Keratinocyte (primary cell): ENCODE measurements around the gene UBA52. TPM values are rescaled to one million over a fixed set of nuclear protein-coding genes. Genes with fewer than 3 reads are reported as not detected.

Experiments used
- DNase-seq: peaks from one replicate; pipeline ENCODE4 v3.0.0-alpha.2; 2011; ENCODE audit warnings: low read depth, missing footprints, low spot score
- FAIRE-seq: peaks from 2 replicates; lab custom pipeline; 2011; peaks lifted over from hg19 to GRCh38; lab: Jason Lieb, UNC
- H2AFZ ChIP-seq: 2 replicates; pipeline ENCODE4 v1.6.0; 2012; ENCODE audit warnings: low read length, control low read depth, inconsistent platforms; ENCODE audit not compliant: control insufficient read depth
- H3K27ac ChIP-seq: 2 replicates; pipeline ENCODE4 v1.5.1; 2011; ENCODE audit warnings: low read length; ENCODE audit not compliant: control insufficient read depth, insufficient read depth
- H3K27me3 ChIP-seq: 3 replicates; pipeline ENCODE4 v1.6.0; 2011; ENCODE audit warnings: low read length; ENCODE audit not compliant: control insufficient read depth, insufficient read depth; ENCODE audit errors: extremely low read depth
- H3K36me3 ChIP-seq, 2 experiments: 2 replicates in 1 of 2; 3 replicates in 1 of 2; pipeline ENCODE4 v1.5.1; 2011; ENCODE audit warnings: low read length in 2 of 2, mild to moderate bottlenecking in 1 of 2; ENCODE audit not compliant: control insufficient read depth in 2 of 2, insufficient read depth in 2 of 2; ENCODE audit errors: extremely low read depth in 1 of 2
- H3K4me1 ChIP-seq: 3 replicates; pipeline ENCODE4 v1.5.1; 2011; ENCODE audit warnings: low read length; ENCODE audit not compliant: control insufficient read depth, insufficient read depth; ENCODE audit errors: extremely low read depth
- H3K4me2 ChIP-seq: 3 replicates; pipeline ENCODE4 v1.6.0; 2011; ENCODE audit warnings: low read depth, low read length; ENCODE audit not compliant: control insufficient read depth, insufficient read depth; ENCODE audit errors: extremely low read depth
- H3K4me3 ChIP-seq, 3 experiments: fragments of 200-600 bp in 1 of 3; sonication (generic) in 1 of 3; 2 replicates in 2 of 3; 3 replicates in 1 of 3; pipeline ENCODE4 v1.5.1; 2011 to 2016; ENCODE audit warnings: low read length in 3 of 3, mild to moderate bottlenecking in 3 of 3, control low read depth in 2 of 3, inconsistent platforms in 1 of 3, low read depth in 1 of 3, mixed read lengths in 1 of 3, mixed run types in 1 of 3, moderate library complexity in 1 of 3; ENCODE audit not compliant: control insufficient read depth in 2 of 3, insufficient read depth in 2 of 3; ENCODE audit errors: extremely low read depth in 1 of 3
- H3K79me2 ChIP-seq: 2 replicates; pipeline ENCODE4 v1.6.0; 2012; ENCODE audit warnings: low read length; ENCODE audit not compliant: control insufficient read depth, insufficient read depth
- H3K9ac ChIP-seq: 3 replicates; pipeline ENCODE4 v1.6.0; 2011; ENCODE audit warnings: low read length; ENCODE audit not compliant: control insufficient read depth, insufficient read depth; ENCODE audit errors: extremely low read depth
- H3K9me1 ChIP-seq: 3 replicates; pipeline ENCODE4 v1.6.0; 2011; ENCODE audit warnings: low read length; ENCODE audit not compliant: control insufficient read depth, insufficient read depth; ENCODE audit errors: extremely low read depth
- H3K9me3 ChIP-seq: 2 replicates; pipeline ENCODE4 v1.5.1; 2012; ENCODE audit warnings: low read depth, low read length; ENCODE audit not compliant: control insufficient read depth
- H4K20me1 ChIP-seq: 3 replicates; pipeline ENCODE4 v1.6.0; 2011; ENCODE audit warnings: low read length; ENCODE audit not compliant: control insufficient read depth, insufficient read depth; ENCODE audit errors: extremely low read depth
- EZH2 ChIP-seq: IDR thresholded peaks from one replicate; pipeline ENCODE4 v1.6.1; 2012; ENCODE audit warnings: inconsistent platforms, mild to moderate bottlenecking, low read length, moderate library complexity
- dilution Hi-C: fragments of 300-500 bp; cut with MboI; formaldehyde crosslinking; loops from one replicate; pipeline ENCODE4 v1.7.0; 2020; ENCODE audit warnings: low sequenced_read_pairs; ENCODE audit not compliant: extremely low pct_ligation_motif_present
- polyA plus RNA-seq, 5 experiments: library from polyadenylated mRNA; depleted of rRNA in 3 of 5; stranded (reverse) in 3 of 5; stranded (forward) in 1 of 5; unstranded in 1 of 5; fragments of >200 nt; gene quantifications; 1 replicate in 1 of 5; 2 replicates in 3 of 5; 3 replicates in 1 of 5; pipeline versions ENCODE4 v1.2.1 to v1.2.3, GENCODE V29; 2011 to 2012; ENCODE audit warnings: missing spikeins in 2 of 5, low read depth in 1 of 5, low replicate concordance in 1 of 5
- TF ChIP-seq, protein P1 (sequence below), 3 experiments: IDR thresholded peaks in 1 of 3; conservative IDR thresholded peaks in 1 of 3; optimal IDR thresholded peaks in 1 of 3; 2 replicates in 2 of 3; 3 replicates in 1 of 3; pipeline versions ENCODE3 to v1.5.1; 2011; ENCODE audit warnings: low read length in 3 of 3, mild to moderate bottlenecking in 3 of 3, moderate library complexity in 2 of 3, control low read depth in 1 of 3, inconsistent platforms in 1 of 3; ENCODE audit not compliant: insufficient read depth in 2 of 3; ENCODE audit errors: extremely low read depth in 1 of 3

UBA52 gene
- polyA plus RNA-seq, 1 donor (not counting 4 experiments of a cell fraction or from before 2014, with no cell fraction given), result 1,376 TPM

DNA sequence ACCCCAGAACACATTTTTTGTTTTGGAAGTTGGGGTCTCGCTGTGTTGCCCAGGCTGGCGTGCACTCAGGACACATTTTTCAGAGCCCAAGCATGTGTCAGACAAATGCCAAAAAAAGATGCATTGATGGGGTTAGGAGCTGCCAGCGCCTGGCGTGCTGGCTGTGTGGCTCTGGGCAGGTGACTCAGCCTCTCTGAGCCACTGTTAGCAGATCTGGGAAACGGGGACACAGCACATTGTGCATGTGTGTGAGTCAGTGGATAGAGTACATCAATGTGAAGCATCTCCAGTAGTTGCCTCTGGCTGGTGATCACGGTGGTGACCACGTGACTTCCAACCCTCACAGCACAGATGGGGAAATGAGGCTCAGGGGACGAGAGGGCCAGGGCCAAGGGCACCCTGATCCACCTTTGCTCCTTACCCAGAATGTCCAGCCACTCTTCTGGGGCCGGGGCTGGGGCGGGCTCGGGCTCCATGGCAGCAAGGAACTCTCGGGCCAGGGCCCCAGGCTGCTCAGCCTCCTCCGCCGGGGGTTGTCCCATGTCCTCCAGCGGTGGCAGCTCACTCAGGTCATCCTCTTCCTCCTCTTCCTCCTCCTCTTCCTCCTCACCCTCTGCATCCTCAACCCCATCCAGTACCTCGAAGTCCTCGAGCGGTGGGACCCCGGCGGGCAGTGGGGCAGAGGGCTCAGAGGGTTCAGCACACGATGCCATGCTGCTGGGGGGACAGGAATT is 30.2 kb upstream of the UBA52 start:
- Histone ChIP-seq H3K27me3 (no peaks in the 10 kb centered on the region), H3K9me1 (no peaks in the 10 kb centered on the region), H2AFZ (no peak overlapping the region), H3K4me3 (no peak overlapping the region), H3K79me2 (peaks cover 13% of the 10 kb centered on the region), H4K20me1 (no peaks in the 10 kb centered on the region), H3K4me1 (peaks cover 11% of the 10 kb centered on the region), H3K9ac (no peak overlapping the region), H3K36me3 (peaks cover 22 to 31% of the 10 kb centered on the region in 2 experiments), H3K27ac (no peak overlapping the region), H3K4me2 (no peak overlapping the region), H3K9me3 (no peaks in the 10 kb centered on the region)
- TF ChIP-seq EZH2, result no peak
- TF ChIP-seq, protein P1, sequence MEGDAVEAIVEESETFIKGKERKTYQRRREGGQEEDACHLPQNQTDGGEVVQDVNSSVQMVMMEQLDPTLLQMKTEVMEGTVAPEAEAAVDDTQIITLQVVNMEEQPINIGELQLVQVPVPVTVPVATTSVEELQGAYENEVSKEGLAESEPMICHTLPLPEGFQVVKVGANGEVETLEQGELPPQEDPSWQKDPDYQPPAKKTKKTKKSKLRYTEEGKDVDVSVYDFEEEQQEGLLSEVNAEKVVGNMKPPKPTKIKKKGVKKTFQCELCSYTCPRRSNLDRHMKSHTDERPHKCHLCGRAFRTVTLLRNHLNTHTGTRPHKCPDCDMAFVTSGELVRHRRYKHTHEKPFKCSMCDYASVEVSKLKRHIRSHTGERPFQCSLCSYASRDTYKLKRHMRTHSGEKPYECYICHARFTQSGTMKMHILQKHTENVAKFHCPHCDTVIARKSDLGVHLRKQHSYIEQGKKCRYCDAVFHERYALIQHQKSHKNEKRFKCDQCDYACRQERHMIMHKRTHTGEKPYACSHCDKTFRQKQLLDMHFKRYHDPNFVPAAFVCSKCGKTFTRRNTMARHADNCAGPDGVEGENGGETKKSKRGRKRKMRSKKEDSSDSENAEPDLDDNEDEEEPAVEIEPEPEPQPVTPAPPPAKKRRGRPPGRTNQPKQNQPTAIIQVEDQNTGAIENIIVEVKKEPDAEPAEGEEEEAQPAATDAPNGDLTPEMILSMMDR (optimal IDR thresholded peaks at IDR 0.05 in 1 of 3, IDR thresholded peaks at IDR 0.05 in 1 of 3, conservative IDR thresholded peaks at IDR 0.05 in 1 of 3; ENCODE audit: extremely low read depth in 1 of 3, insufficient read depth in 2 of 3, low read length in 3 of 3), result no peak
- FAIRE-seq (no peak), DNase-seq (no peak)
- dilution Hi-C loops, result no loop called here

DNA sequence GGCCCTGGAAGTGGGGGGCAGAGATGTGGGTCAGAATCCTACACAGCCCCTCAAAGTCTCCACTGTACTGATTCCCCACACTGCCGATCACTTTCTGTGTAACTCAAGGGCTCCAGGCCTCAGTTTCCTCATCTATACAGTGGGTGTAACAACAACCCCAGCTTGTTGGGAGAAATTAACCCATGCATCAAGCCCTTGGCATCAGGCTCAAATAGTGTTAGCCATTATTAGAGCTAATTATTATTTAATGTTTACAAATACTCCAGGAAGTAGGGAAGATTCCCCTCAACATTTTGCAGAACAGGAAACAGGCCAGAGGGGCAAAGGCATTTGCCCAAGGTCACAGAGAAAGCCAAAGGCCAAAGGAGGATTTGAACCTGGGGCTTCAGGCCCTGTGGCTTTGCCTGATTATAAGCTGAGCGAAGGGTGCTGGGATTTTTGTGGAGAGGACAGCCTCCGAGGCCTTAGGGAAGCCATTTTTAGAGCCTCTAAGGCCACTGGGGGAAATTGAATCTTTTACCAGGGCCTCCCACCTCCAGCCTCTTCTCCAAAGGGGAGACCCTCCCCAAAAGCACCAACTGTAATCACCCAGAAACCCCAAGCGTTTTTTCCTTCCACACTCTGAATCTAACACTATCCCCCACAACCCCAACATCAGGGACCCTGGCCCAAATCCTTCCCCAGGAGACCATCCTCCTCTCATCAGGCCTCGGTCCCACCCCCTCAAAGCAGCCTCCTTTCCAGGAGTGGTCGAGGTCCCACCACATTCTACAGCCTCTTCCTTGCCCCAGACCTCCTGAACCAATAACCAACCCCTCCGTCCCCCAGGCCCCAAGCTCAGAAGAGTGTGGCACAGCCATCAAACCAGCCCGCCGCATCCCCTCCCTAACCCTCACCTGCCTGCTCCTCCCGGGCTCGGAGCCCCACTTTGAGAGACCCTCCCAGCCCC is 29.4 kb upstream of the UBA52 start:
- TF ChIP-seq, protein P1 (optimal IDR thresholded peaks at IDR 0.05 in 1 of 3, IDR thresholded peaks at IDR 0.05 in 1 of 3, conservative IDR thresholded peaks at IDR 0.05 in 1 of 3; ENCODE audit: extremely low read depth in 1 of 3, insufficient read depth in 2 of 3, low read length in 3 of 3), result no peak
- no peak for TF ChIP-seq EZH2
- peaks cover 15 to 23% of the 10 kb centered on the region in 2 experiments for H3K36me3 ChIP-seq
- H3K4me3 ChIP-seq, result peak overlapping the region; percentile 74 to 84 (median 79)
- no peaks in the 10 kb centered on the region for H3K9me1 ChIP-seq
- DNase-seq (no peak), FAIRE-seq (no peak)
- no peaks in the 10 kb centered on the region for H3K9me3 ChIP-seq
- peaks cover 13% of the 10 kb centered on the region for H3K79me2 ChIP-seq
- peak overlapping the region; percentile 22 for H2AFZ ChIP-seq
- dilution Hi-C loops, result no loop called here
- peak overlapping the region; percentile 98 for H3K4me2 ChIP-seq
- peak overlapping the region; percentile 80 for H3K9ac ChIP-seq
- H3K27ac ChIP-seq, result peak overlapping the region; percentile 52
- no peaks in the 10 kb centered on the region for H3K27me3 ChIP-seq
- H4K20me1 ChIP-seq, result no peaks in the 10 kb centered on the region
- peaks cover 11% of the 10 kb centered on the region for H3K4me1 ChIP-seq
